ENCODE measurements around the gene ZNF536. TPM values are rescaled to one million over a fixed set of nuclear protein-coding genes. Genes with fewer than 3 reads are reported as not detected.

Gene ZNF536
- total and polyA plus RNA-seq, 2 of the 13 experiments (the other 11 are each of a cell fraction or from before 2014, with no cell fraction given): not detected

DNA sequence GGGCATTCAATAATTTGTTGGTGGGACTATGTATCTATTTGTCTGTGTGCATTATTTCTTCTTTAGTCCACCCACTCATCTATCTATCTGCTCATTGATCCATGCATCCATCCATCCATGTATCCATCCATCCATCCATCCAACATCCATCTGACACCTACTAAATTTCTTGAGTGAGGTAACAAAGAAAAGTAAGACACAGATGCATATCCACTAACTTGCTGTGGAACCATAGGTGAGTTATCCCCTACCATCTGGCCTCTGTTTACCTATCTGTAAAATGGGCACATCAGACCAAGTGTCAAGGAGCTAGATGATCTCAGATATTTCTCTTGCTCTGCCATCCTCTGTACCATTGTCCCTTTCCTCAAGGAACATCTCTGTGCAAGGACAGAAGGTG is 54.7 kb downstream of the ZNF536 start:
- H3K4me3 ChIP-seq (replicated peaks in 1 of 3; ENCODE audit: insufficient read depth in 1 of 3, low read depth in 2 of 3, low read length in 3 of 3): no peak overlapping the region
- ChIA-PET CTCF (ENCODE audit: low intra/inter-chr PET ratio, low total read pairs) (no interaction called here), POLR2A (no interaction called here)
- FAIRE-seq (no peak), DNase-seq (ENCODE audit: low spot score) (no peak), ATAC-seq (no peak)
- H3K4me1 ChIP-seq (ENCODE audit: insufficient read depth, low read length): no peaks in the 10 kb centered on the region
- H3K79me2 ChIP-seq (ENCODE audit: insufficient read depth, low read length): no peaks in the 10 kb centered on the region
- H2AFZ ChIP-seq (ENCODE audit: low read length): no peak overlapping the region
- H3K9ac ChIP-seq (ENCODE audit: insufficient read depth, low read depth, low read length): no peak overlapping the region
- intact Hi-C loops (cut with micrococcal nuclease; ENCODE audit: unreplicated experiment) (no loop called here), in situ Hi-C loops (cut with HindIII; ENCODE audit: extremely low pct_ligation_motif_present, low pct_unique_long_range_greater_than_20kb) (no loop called here)
- peak; percentile 60; the same call in 1 of the 2 replicates for TF ChIP-seq ZNF629 (CRISPR knock-in tag; conservative IDR thresholded peaks at IDR 0.05)
- TF ChIP-seq ZNF619 (CRISPR knock-in tag; IDR thresholded peaks at IDR 0.05): no peak
- no peaks in the 10 kb centered on the region; a peak in 1 of 5 replicates for H3K27me3 ChIP-seq (ENCODE audit: control insufficient read depth in 1 of 2, insufficient read depth in 2 of 2, low read length in 2 of 2)
- BruUV-seq (replicated peaks): no TSS peak
- H3K4me2 ChIP-seq (ENCODE audit: low read depth, low read length): no peak overlapping the region
- H3K36me3 ChIP-seq (replicated peaks in 1 of 2; ENCODE audit: control insufficient read depth in 1 of 2, insufficient read depth in 2 of 2, low read length in 2 of 2): no peaks in the 10 kb centered on the region
- H3K9me3 ChIP-seq (ENCODE audit: low read length): no peaks in the 10 kb centered on the region
- H4K20me1 ChIP-seq (ENCODE audit: insufficient read depth, low read length): no peaks in the 10 kb centered on the region
- no peak overlapping the region for H3K27ac ChIP-seq (ENCODE audit: extremely low read length, insufficient read depth, low read length)

DNA sequence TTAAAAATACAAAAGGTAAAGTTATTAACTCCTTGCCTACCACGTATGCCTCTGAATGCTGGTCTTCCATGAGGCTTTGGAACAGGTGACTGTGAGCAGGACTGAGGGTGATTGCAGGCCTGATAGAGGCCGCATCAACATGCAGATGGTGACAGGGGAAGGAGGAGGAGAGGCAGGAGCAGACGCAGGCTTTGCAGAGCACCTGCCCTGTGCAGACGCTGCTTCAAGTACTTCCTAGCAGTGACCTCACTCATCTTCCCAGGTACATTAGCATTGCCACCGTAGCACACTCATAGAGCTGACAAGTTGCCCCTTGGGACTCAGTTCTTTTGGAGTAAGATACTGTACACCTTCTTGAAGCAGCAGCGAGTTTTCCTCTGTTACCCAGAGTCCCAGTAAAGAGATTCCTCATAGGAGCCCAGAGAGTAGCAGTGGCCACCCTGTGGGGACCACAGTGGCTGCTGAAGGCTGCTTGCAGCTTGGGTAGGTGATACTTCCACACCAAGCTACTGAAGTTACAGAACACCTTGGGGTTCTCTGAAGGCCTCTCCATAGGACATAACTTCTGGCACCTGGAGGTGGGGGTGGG is 56.0 kb downstream of the ZNF536 start:
- ChIA-PET CTCF (ENCODE audit: low intra/inter-chr PET ratio, low total read pairs) (no interaction called here), POLR2A (no interaction called here)
- Histone ChIP-seq H3K27me3 (ENCODE audit: control insufficient read depth in 1 of 2, insufficient read depth in 2 of 2, low read length in 2 of 2) (peaks cover 0 to 4% of the 10 kb centered on the region in 2 experiments; a peak in 3 of 5 replicates), H3K79me2 (ENCODE audit: insufficient read depth, low read length) (no peaks in the 10 kb centered on the region), H3K4me1 (ENCODE audit: insufficient read depth, low read length) (no peaks in the 10 kb centered on the region), H3K4me3 (replicated peaks in 1 of 3; ENCODE audit: insufficient read depth in 1 of 3, low read depth in 2 of 3, low read length in 3 of 3) (no peak overlapping the region), H3K9ac (ENCODE audit: insufficient read depth, low read depth, low read length) (no peak overlapping the region), H4K20me1 (ENCODE audit: insufficient read depth, low read length) (no peaks in the 10 kb centered on the region), H3K4me2 (ENCODE audit: low read depth, low read length) (no peak overlapping the region), H2AFZ (ENCODE audit: low read length) (no peak overlapping the region), H3K9me3 (ENCODE audit: low read length) (no peaks in the 10 kb centered on the region), H3K36me3 (replicated peaks in 1 of 2; ENCODE audit: control insufficient read depth in 1 of 2, insufficient read depth in 2 of 2, low read length in 2 of 2) (no peaks in the 10 kb centered on the region), H3K27ac (ENCODE audit: extremely low read length, insufficient read depth, low read length) (no peak overlapping the region)
- intact Hi-C loops (cut with micrococcal nuclease; ENCODE audit: unreplicated experiment) (no loop called here), in situ Hi-C loops (cut with HindIII; ENCODE audit: extremely low pct_ligation_motif_present, low pct_unique_long_range_greater_than_20kb) (no loop called here)
- FAIRE-seq (no peak), DNase-seq (ENCODE audit: low spot score) (no peak), ATAC-seq (no peak)
- 0% methylated on average over 6 of the region's 6 CpGs for WGBS (ENCODE audit: low lambda C conversion rate)
- BruUV-seq (replicated peaks): no TSS peak
- no peak for TF ChIP-seq ZNF33B (CRISPR knock-in tag; IDR thresholded peaks at IDR 0.05)
- no peak for TF ChIP-seq STAT5B (CRISPR knock-in tag; IDR thresholded peaks at IDR 0.05)
- no peak for TF ChIP-seq JUND (CRISPR knock-in tag; IDR thresholded peaks at IDR 0.05)
- no peak for TF ChIP-seq HNRNPH1 (optimal IDR thresholded peaks at IDR 0.05; ENCODE audit: low read depth, low read length)
- TF ChIP-seq ZNF431 (CRISPR knock-in tag; IDR thresholded peaks at IDR 0.05; ENCODE audit: borderline replicate concordance, low read depth): no peak
- no peak for TF ChIP-seq GFI1 (CRISPR knock-in tag; IDR thresholded peaks at IDR 0.05; ENCODE audit: borderline replicate concordance)
- TF ChIP-seq JUN (CRISPR knock-in tag; IDR thresholded peaks at IDR 0.05): no peak
- TF ChIP-seq ZNF781 (CRISPR knock-in tag; IDR thresholded peaks at IDR 0.05; ENCODE audit: borderline replicate concordance, not compliant biosample characterization): no peak
- no peak for TF ChIP-seq ERF (CRISPR knock-in tag; IDR thresholded peaks at IDR 0.05)
- no peak for TF ChIP-seq ZNF224 (CRISPR knock-in tag; IDR thresholded peaks at IDR 0.05)
- TF ChIP-seq, protein P1, sequence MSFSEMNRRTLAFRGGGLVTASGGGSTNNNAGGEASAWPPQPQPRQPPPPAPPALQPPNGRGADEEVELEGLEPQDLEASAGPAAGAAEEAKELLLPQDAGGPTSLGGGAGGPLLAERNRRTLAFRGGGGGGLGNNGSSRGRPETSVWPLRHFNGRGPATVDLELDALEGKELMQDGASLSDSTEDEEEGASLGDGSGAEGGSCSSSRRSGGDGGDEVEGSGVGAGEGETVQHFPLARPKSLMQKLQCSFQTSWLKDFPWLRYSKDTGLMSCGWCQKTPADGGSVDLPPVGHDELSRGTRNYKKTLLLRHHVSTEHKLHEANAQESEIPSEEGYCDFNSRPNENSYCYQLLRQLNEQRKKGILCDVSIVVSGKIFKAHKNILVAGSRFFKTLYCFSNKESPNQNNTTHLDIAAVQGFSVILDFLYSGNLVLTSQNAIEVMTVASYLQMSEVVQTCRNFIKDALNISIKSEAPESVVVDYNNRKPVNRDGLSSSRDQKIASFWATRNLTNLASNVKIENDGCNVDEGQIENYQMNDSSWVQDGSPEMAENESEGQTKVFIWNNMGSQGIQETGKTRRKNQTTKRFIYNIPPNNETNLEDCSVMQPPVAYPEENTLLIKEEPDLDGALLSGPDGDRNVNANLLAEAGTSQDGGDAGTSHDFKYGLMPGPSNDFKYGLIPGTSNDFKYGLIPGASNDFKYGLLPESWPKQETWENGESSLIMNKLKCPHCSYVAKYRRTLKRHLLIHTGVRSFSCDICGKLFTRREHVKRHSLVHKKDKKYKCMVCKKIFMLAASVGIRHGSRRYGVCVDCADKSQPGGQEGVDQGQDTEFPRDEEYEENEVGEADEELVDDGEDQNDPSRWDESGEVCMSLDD (CRISPR knock-in tag; IDR thresholded peaks at IDR 0.05; ENCODE audit: borderline replicate concordance): no peak
- no peak for TF ChIP-seq RBM39 (IDR thresholded peaks at IDR 0.05; ENCODE audit: low read depth, low read length, poor library complexity, severe bottlenecking)
- TF ChIP-seq ZSCAN20 (CRISPR knock-in tag; IDR thresholded peaks at IDR 0.05; ENCODE audit: borderline replicate concordance): no peak
- no peak for TF ChIP-seq RCOR2 (CRISPR knock-in tag; IDR thresholded peaks at IDR 0.05)
- TF ChIP-seq DPF2 (CRISPR knock-in tag; IDR thresholded peaks at IDR 0.05; ENCODE audit: borderline replicate concordance, low read depth): no peak
- TF ChIP-seq ZSCAN21 (CRISPR knock-in tag; IDR thresholded peaks at IDR 0.05; ENCODE audit: borderline replicate concordance): no peak
